Activated CD8-positive, alpha-beta memory T cell treated with anti-CD3 and anti-CD28 coated beads for 48 hours (primary cell): ENCODE results near the gene FBXO41.

Source experiments
- DNase-seq, 3 experiments: peaks; one replicate each; pipeline ENCODE4 v3.0.0-alpha.2; 2020; ENCODE audit warnings: low read depth in 2 of 3, low spot score in 2 of 3

FBXO41 gene

GRCh38 chr2:73290049-73290839 is 6.0 kb upstream of the FBXO41 start:
- DNase-seq: no peak

GRCh38 chr2:73289304-73289703 is 5.0 kb upstream of the FBXO41 start:
- DNase-seq: no peak

GRCh38 chr2:73286134-73286655 is 1.9 kb upstream of the FBXO41 start:
- DNase-seq: no peak

GRCh38 chr2:73285159-73285739 is 971 bp upstream of the FBXO41 start:
- no peak for DNase-seq

GRCh38 chr2:73283545-73284295 is 558 bp downstream of the FBXO41 start:
- DNase-seq: peak in 1 of 3 experiments; percentile 9

GRCh38 chr2:73282924-73283544 is 1.2 kb downstream of the FBXO41 start:
- no peak for DNase-seq

GRCh38 chr2:73281244-73281643 is 3.0 kb downstream of the FBXO41 start:
- DNase-seq: no peak

GRCh38 chr2:73279852-73280251 is 4.4 kb downstream of the FBXO41 start:
- DNase-seq: no peak

GRCh38 chr2:73272270-73272669 is 12.0 kb downstream of the FBXO41 start:
- DNase-seq: no peak

GRCh38 chr2:73269686-73270465 is 14.4 kb downstream of the FBXO41 start:
- DNase-seq: no peak

- peak; percentile 42 to 46 (median 42) for DNase-seq
Observed at GRCh38 chr2:73268830-73269685, 15.2 kb downstream of the FBXO41 start.

- no peak for DNase-seq
Observed at GRCh38 chr2:73268366-73268829, 15.9 kb downstream of the FBXO41 start.

- DNase-seq: no peak
Observed at GRCh38 chr2:73267008-73267407, 17.3 kb downstream of the FBXO41 start.

GRCh38 chr2:73266061-73266901 is 18.0 kb downstream of the FBXO41 start:
- no peak for DNase-seq

- DNase-seq: no peak
Observed at GRCh38 chr2:73265298-73266060, 18.8 kb downstream of the FBXO41 start.

- DNase-seq: no peak
Observed at GRCh38 chr2:73264783-73265182, 19.5 kb downstream of the FBXO41 start.

- DNase-seq: no peak
Observed at GRCh38 chr2:73264332-73264606, 20.0 kb downstream of the FBXO41 start.
